Measurements from ENCODE around the gene HTR6.

- no peak for TF ChIP-seq CTCF (IDR thresholded peaks at IDR 0.05; ENCODE audit: low read depth, low read length)
- TF ChIP-seq EZH2phosphoT487 (IDR thresholded peaks at IDR 0.05; ENCODE audit: low read depth) = no peak
Observed at GRCh38 chr1:19662313-19662712, 2.4 kb upstream of the HTR6 start.

All from OCI-LY3 (cell line).